GM13977 (cell line): ENCODE results near the gene ZNF683.

Source experiments
- DNase-seq: peaks from one replicate; pipeline ENCODE4 v3.0.0; 2012; ENCODE audit warnings: low spot score
- CTCF ChIP-seq: IDR thresholded peaks from 2 replicates; pipeline ENCODE4 v1.5.1; 2012; ENCODE audit warnings: mild to moderate bottlenecking, control low read depth; ENCODE audit not compliant: insufficient read depth; ENCODE audit errors: extremely low read depth, missing control alignments
- in situ Hi-C: fragments of 300-500 bp; cut with MboI; formaldehyde crosslinking; loops from one replicate; pipeline ENCODE4 v1.12.0; 2022; ENCODE audit warnings: low sequenced_read_pairs, low pct_unique_long_range_greater_than_20kb, mixed read lengths, inconsistent platforms; ENCODE audit not compliant: unreplicated experiment

ZNF683 gene

GRCh38 chr1:26359981-26360806 is 12.4 kb downstream of the ZNF683 start:
- peak; percentile 78 for DNase-seq
- no peak for TF ChIP-seq CTCF
- in situ Hi-C loops = no loop called here

- in situ Hi-C loops = no loop called here
- TF ChIP-seq CTCF = no peak
- no peak for DNase-seq
Measured at GRCh38 chr1:26358411-26359384, 13.9 kb downstream of the ZNF683 start.

GRCh38 chr1:26357121-26357602 is 15.4 kb downstream of the ZNF683 start:
- no peak for DNase-seq
- in situ Hi-C loops = no loop called here
- TF ChIP-seq CTCF = no peak

GRCh38 chr1:26356106-26356505 is 16.4 kb downstream of the ZNF683 start:
- TF ChIP-seq CTCF = no peak
- no peak for DNase-seq
- in situ Hi-C loops = no loop called here

GRCh38 chr1:26354972-26355371 is 17.6 kb downstream of the ZNF683 start:
- in situ Hi-C loops = no loop called here
- DNase-seq = no peak
- TF ChIP-seq CTCF = no peak

- TF ChIP-seq CTCF = no peak
- in situ Hi-C loops = no loop called here
- no peak for DNase-seq
Measured at GRCh38 chr1:26353976-26354820, 18.4 kb downstream of the ZNF683 start, which contains the start of gene CRYBG2. TSS of gene CRYBG2 (minus strand) at chr1:26354130. CDS start at chr1:26346657, 7,473 bp downstream.
